Testis (tissue), 2 donors: ENCODE measurements around the gene GNL3.

Source experiments
- CTCF ChIP-seq, 3 experiments: fragments of 450-650 bp in 2 of 3; fragments of 200-600 bp in 1 of 3; sonication (generic) in 1 of 3; IDR thresholded peaks; one replicate each; pipeline ENCODE4 v1.5.1; 2016 to 2019; ENCODE audit warnings: antibody characterized with exemption in 3 of 3, mild to moderate bottlenecking in 2 of 3, moderate library complexity in 1 of 3
- POLR2A ChIP-seq: fragments of 450-650 bp; IDR thresholded peaks from one replicate; pipeline ENCODE4 v1.6.1; 2017; ENCODE audit warnings: antibody characterized with exemption, mild to moderate bottlenecking, moderate library complexity

- no peak for TF ChIP-seq CTCF (IDR thresholded peaks at IDR 0.05)
- TF ChIP-seq POLR2A: no peak
These were observed 35.3 kb downstream of the GNL3 start for GRCh38 chr3:52721002-52721729.
